ENCODE measurements around the gene NASP. TPM values are rescaled to one million over a fixed set of nuclear protein-coding genes. Genes with fewer than 3 reads are reported as not detected.

Gene NASP
- total and polyA plus RNA-seq, 12 donors: 32.3 to 181 (median 54.4) TPM

GRCh38 chr1:45620588-45621500 lies 37.0 kb downstream of the NASP start:
- TF ChIP-seq POLR2A (IDR thresholded peaks at IDR 0.05): no peak
- no peak for TF ChIP-seq CTCF (IDR thresholded peaks at IDR 0.05)
- H3K27ac ChIP-seq: peak overlapping the region in 2 of 5 donors; percentile 44
- peaks cover 0 to 25% of the 10 kb centered on the region in 2 donors for H3K36me3 ChIP-seq (replicated peaks in 1 of 2)
- intact Hi-C loops (cut with DNase I): no loop called here
- H3K4me3 ChIP-seq: no peak overlapping the region
- H3K4me1 ChIP-seq (replicated peaks in 1 of 2): peaks cover 0 to 10% of the 10 kb centered on the region in 2 donors
- 87 to 96% (median 88%) methylated on average over 10 to 17 of the region's 17 CpGs for WGBS, 4 donors
- no peaks in the 10 kb centered on the region for H3K9me3 ChIP-seq (replicated peaks in 1 of 3)
- DNase-seq: peak in 1 of 7 donors; percentile 29
- no peaks in the 10 kb centered on the region for H3K27me3 ChIP-seq

GRCh38 chr1:45621501-45621836 lies 37.6 kb downstream of the NASP start:
- TF ChIP-seq POLR2A (IDR thresholded peaks at IDR 0.05) (no peak), CTCF (IDR thresholded peaks at IDR 0.05) (no peak)
- intact Hi-C loops (cut with DNase I): no loop called here
- Histone ChIP-seq H3K27me3 (no peaks in the 10 kb centered on the region), H3K4me3 (no peak overlapping the region), H3K36me3 (replicated peaks in 1 of 2) (peaks cover 0 to 20% of the 10 kb centered on the region in 2 donors), H3K4me1 (replicated peaks in 1 of 2) (peaks cover 0 to 10% of the 10 kb centered on the region in 2 donors), H3K9me3 (replicated peaks in 1 of 3) (no peaks in the 10 kb centered on the region), H3K27ac (peak overlapping the region in 2 of 5 donors; percentile 44)
- WGBS, 4 donors: 61 to 73% (median 72%) methylated on average over 3 of the region's 3 CpGs; no CpG with 5 or more reads in 1 of the 4 donors
- DNase-seq: peak in 2 of 7 donors; percentile 34

- DNase-seq: no peak
- H3K27me3 ChIP-seq: no peaks in the 10 kb centered on the region
- intact Hi-C loops (cut with DNase I): no loop called here
- no peaks in the 10 kb centered on the region for H3K9me3 ChIP-seq (replicated peaks in 1 of 3)
- WGBS, 4 donors: 45 to 77% (median 73%) methylated on average over 4 to 18 of the region's 18 CpGs
- H3K27ac ChIP-seq: peak overlapping the region in 2 of 5 donors; percentile 44
- H3K36me3 ChIP-seq (replicated peaks in 1 of 2): peaks cover 0 to 20% of the 10 kb centered on the region in 2 donors
- peaks cover 0 to 10% of the 10 kb centered on the region in 2 donors for H3K4me1 ChIP-seq (replicated peaks in 1 of 2)
- TF ChIP-seq POLR2A (IDR thresholded peaks at IDR 0.05) (no peak), CTCF (IDR thresholded peaks at IDR 0.05) (no peak)
- no peak overlapping the region for H3K4me3 ChIP-seq
These were observed 38.2 kb downstream of the NASP start for GRCh38 chr1:45621895-45622523.
